IPS-20b (cell line): Measurements from ENCODE around the gene PAX2.
A peak's percentile ranks its signal among the peaks of the same experiment; 100 is the strongest.

Experiments used
- H3K27ac ChIP-seq: one replicate; pipeline ENCODE4 v1.5.1; 2013; ENCODE audit warnings: low read length
- H3K27me3 ChIP-seq: 2 replicates; pipeline ENCODE4 v1.6.1; 2013; ENCODE audit warnings: mild to moderate bottlenecking, low read length, inconsistent platforms; ENCODE audit not compliant: insufficient read depth
- H3K36me3 ChIP-seq: 2 replicates; pipeline ENCODE4 v1.6.1; 2013; ENCODE audit warnings: low read depth, mild to moderate bottlenecking, inconsistent platforms, low read length, moderate library complexity; ENCODE audit not compliant: insufficient read depth
- H3K4me1 ChIP-seq: 2 replicates; pipeline ENCODE4 v1.6.1; 2013; ENCODE audit warnings: mild to moderate bottlenecking, control low read depth, inconsistent platforms, low read length, moderate library complexity; ENCODE audit not compliant: insufficient read depth
- H3K4me3 ChIP-seq: 2 replicates; pipeline ENCODE4 v1.5.1; 2013; ENCODE audit warnings: mild to moderate bottlenecking, low read length, inconsistent platforms
- H3K9ac ChIP-seq: 2 replicates; pipeline ENCODE4 v1.6.1; 2013; ENCODE audit warnings: low read depth, mild to moderate bottlenecking, inconsistent platforms, low read length, moderate library complexity
- H3K9me3 ChIP-seq: 2 replicates; pipeline ENCODE4 v1.6.1; 2013; ENCODE audit warnings: mild to moderate bottlenecking, low read depth, low read length, inconsistent platforms; ENCODE audit not compliant: insufficient read depth

The PAX2 gene

DNA sequence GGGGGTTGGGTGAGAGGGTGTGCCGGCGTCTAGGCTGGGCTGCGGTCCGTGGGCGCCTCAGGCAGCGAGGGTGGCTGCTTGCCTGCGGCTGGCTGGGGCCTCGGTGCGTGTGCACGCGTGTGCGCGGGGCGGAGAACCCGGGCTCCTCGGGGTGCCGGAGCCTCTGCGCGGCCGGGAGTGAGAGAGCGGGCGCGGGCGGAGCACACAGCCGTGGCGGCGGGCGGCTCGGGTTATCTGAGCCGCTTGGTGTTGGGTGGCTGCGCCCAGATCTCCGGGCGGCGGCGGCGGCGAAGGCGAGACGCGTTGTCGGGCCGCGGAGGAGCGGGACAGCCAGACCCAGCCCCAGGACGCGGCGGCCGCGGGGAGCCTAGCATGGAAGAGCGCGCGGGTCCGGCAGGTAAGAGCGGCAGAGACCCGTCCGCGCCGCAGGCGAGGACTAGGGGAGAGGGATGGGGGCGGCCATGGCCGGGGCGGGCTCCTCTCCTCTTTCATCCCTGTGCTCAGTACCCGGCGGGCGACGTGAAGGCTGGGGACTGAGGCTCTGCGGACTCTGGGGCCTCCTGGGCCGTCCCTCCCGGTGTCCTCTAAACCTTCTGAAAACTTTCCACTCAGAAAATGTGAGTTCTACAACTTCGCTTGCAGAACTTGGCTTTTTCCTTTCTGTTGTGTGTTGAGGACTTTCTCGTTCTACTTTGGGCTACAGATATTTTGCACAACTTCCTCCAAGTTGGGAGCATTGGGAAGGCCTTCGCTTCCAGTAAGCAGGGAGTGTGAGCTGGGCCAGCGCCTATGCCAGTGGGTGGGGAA lies 9.8 kb upstream of the PAX2 start:
- no peak overlapping the region for H3K4me3 ChIP-seq
- peaks cover 4% of the 10 kb centered on the region; the same call in 1 of the 2 replicates for H3K4me1 ChIP-seq
- H3K9ac ChIP-seq = no peak overlapping the region
- no peaks in the 10 kb centered on the region for H3K36me3 ChIP-seq
- H3K9me3 ChIP-seq = peaks cover 12% of the 10 kb centered on the region; the same call in 1 of the 2 replicates
- H3K27me3 ChIP-seq = peaks cover 100% of the 10 kb centered on the region
- H3K27ac ChIP-seq = no peak overlapping the region

DNA sequence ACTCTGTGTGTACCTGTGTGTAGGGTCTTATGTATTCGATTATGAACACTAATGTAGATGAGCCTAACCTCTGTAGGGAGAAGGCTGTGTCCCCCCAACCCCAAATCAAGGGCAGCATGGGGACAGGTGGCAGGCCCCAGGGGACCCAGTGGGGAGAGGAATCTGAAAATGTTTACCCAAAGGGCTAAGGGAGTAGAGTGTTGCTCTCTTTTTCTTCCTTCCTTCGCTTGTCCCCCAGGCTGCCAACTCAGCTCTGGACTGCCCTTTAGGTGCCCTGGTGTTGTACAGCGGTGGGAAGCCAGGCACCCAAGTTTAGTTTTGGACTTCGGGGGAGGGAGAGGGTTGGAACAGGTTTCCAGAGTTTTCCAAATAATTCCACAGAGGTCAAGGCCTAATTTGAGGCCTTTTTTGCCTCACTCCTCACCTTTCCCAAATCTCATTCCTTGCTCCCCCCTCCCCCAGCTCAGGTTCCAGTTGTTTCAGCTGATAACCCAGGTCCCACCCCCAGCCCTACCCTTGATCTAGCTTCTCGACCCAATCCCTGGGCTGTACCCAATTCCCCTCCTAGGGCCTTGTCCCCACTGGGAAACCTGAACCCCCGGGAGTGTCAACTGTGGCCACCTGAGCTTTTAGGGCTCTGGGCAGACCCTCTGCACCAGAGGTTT lies 9.1 kb upstream of the PAX2 start:
- no peaks in the 10 kb centered on the region for H3K36me3 ChIP-seq
- peaks cover 4% of the 10 kb centered on the region; the same call in 1 of the 2 replicates for H3K4me1 ChIP-seq
- H3K27me3 ChIP-seq = peaks cover 100% of the 10 kb centered on the region
- H3K27ac ChIP-seq = no peak overlapping the region
- no peak overlapping the region for H3K9ac ChIP-seq
- H3K9me3 ChIP-seq = peaks cover 10% of the 10 kb centered on the region; the same call in 1 of the 2 replicates
- no peak overlapping the region for H3K4me3 ChIP-seq

DNA sequence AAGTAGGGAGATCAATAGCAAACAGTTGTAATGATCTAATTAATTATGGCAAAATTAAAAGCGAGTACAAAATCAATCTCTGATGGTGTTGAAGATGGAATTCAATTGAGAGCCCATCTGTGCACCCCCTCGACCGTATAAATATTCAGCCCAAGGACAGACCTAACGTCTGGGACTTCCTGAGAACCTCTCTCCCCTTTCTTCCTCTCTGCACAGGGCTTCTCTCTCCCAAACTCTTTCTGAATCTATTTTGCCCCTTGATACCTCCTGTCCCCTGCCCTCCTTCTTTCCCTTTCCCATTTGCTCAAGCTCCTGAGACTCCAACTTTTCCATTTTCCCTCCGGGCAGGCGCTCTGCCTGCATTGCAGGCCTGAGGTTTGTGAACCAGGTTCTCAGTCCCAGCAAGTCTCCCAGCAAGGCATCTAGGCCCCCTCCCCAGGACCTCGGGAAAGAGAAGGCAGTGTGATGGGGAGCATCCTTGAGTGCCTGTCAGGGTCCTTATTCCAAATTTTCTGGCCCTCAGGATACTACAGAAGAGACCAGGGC lies 8.5 kb upstream of the PAX2 start:
- Histone ChIP-seq H3K4me3 (no peak overlapping the region; the same call in 1 of the 2 replicates), H3K9me3 (peaks cover 6% of the 10 kb centered on the region; the same call in 1 of the 2 replicates)

DNA sequence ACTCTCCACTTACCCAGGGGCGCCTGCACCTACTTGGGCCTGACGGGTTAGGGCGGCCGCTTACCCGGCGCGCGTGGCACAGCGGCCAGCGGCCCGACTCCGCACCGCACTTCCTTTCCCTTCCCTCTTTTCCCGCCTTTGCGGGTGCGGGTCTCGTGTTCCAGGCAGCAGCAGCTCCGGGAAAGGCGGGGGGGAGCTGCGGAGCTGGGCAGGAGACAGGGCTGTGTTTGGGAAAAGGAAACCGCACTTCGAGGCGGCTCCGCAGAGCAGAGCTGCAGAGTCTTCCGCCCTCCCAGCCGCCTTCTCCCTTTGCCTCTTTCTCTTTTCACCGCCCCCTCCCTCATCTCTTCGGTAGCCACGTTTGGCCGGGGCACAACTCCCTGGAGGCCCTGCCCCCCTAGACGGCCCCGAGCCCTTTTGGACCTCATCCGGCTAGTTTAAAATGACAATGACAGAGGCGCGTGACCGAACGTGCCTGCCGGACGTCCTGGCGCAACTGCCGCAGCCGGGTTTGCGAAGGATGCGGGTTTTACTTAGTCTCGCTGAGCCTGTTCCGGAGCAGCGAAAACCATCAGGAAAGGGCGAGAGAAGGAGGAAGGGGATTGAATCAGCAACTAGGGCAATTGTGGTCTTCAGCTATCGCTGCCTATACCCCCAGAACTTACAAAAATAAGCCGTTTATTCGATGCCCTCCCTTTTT lies 7.9 kb upstream of the PAX2 start:
- H3K9ac ChIP-seq = no peak overlapping the region
- H3K27me3 ChIP-seq = peaks cover 100% of the 10 kb centered on the region
- no peak overlapping the region for H3K27ac ChIP-seq
- H3K9me3 ChIP-seq = peaks cover 3% of the 10 kb centered on the region; the same call in 1 of the 2 replicates
- peaks cover 8% of the 10 kb centered on the region; the same call in 1 of the 2 replicates for H3K4me1 ChIP-seq
- H3K36me3 ChIP-seq = no peaks in the 10 kb centered on the region
- peak overlapping the region; percentile 17 for H3K4me3 ChIP-seq

More for the DNA sequence above, 8.5 kb upstream of the PAX2 start:
- Histone ChIP-seq H3K4me1 (peaks cover 8% of the 10 kb centered on the region; the same call in 1 of the 2 replicates), H3K36me3 (no peaks in the 10 kb centered on the region), H3K27ac (no peak overlapping the region), H3K9ac (no peak overlapping the region), H3K27me3 (peaks cover 100% of the 10 kb centered on the region)

DNA sequence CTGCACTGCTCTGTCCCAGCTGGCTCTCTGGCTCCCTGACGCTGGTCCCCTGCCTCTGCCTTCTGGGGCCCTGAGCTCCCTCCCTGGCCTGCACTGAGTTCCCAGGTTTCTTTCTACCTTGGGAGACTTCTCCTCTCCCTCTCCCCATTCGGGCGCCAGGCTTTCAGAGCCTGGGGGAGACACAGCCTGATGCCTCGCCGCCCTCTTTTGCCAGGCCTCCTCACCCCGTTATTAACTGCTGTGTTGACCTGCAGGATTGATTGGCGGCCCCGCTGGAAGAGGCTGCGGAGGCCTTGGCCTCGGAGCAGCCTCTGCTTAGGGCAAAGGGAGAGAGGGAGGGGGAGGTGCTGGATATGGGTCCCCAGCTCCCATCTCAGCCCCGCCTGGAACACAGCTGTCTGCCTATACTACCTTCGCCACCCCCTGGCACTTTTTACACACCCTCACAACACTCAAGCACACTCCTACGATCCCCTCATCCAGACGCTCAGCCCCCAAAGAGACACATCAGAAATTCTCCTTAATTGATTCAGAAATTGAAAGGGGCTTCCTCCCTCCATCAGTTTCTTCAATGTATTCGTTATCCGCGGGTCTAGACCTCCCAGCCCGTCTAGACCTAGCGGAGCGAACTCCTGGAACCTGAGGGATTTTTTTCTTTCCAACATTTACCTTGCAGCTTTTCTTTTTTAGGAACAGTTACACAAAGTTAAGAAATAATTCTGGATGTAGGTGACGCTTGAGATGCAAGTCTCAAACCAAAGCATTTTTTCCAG lies 7.1 kb upstream of the PAX2 start:
- Histone ChIP-seq H3K4me1 (peaks cover 8% of the 10 kb centered on the region; the same call in 1 of the 2 replicates), H3K9ac (no peak overlapping the region), H3K36me3 (no peaks in the 10 kb centered on the region), H3K9me3 (peaks cover 3% of the 10 kb centered on the region; the same call in 1 of the 2 replicates), H3K27ac (no peak overlapping the region), H3K4me3 (peak overlapping the region; percentile 17), H3K27me3 (peaks cover 100% of the 10 kb centered on the region)

DNA sequence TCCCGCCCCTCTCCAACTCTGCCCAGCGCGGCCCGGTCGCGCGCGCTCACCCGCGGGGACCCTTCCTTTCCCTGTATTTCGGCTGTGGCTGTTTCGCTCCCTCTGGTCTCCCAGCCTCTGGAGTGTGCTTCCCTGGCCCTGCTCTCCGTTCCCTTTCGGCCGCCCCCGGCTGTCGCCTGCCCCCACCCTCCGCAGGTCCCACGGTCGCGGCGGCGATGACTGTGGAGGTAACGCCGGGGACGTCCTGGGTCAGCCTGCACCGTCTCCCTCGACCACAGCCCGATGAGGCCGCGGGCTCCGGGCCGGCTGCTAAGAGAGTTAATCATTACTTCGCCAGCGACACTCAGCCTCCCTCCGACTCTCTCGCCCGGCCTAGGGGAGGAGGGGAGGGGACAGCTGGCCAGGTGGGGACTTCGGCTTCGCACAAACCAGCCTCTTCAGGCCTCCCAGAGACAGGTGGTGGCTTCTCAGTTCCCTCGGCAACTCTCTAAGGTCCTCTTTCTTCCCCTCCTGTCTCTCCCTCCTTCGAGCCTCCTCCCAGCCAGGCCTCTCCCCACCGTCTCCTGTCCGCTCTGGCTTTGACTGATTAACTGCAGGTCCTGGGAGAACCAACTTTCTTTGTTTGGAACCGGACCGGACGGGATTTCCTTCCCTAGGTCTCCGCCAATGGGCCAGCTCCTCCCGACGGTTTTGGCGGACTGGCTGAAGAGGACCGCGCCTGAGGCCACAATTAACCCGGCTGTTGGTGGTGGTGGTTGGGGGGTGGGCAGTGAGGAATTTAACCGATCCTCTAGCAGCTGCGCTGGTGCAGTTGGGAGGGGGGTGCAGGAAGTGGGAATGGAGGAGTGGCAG lies 5.6 kb upstream of the PAX2 start:
- Histone ChIP-seq H3K27ac (no peak overlapping the region), H3K4me3 (peak overlapping the region; percentile 27; the same call in 1 of the 2 replicates), H3K9ac (no peak overlapping the region)

DNA sequence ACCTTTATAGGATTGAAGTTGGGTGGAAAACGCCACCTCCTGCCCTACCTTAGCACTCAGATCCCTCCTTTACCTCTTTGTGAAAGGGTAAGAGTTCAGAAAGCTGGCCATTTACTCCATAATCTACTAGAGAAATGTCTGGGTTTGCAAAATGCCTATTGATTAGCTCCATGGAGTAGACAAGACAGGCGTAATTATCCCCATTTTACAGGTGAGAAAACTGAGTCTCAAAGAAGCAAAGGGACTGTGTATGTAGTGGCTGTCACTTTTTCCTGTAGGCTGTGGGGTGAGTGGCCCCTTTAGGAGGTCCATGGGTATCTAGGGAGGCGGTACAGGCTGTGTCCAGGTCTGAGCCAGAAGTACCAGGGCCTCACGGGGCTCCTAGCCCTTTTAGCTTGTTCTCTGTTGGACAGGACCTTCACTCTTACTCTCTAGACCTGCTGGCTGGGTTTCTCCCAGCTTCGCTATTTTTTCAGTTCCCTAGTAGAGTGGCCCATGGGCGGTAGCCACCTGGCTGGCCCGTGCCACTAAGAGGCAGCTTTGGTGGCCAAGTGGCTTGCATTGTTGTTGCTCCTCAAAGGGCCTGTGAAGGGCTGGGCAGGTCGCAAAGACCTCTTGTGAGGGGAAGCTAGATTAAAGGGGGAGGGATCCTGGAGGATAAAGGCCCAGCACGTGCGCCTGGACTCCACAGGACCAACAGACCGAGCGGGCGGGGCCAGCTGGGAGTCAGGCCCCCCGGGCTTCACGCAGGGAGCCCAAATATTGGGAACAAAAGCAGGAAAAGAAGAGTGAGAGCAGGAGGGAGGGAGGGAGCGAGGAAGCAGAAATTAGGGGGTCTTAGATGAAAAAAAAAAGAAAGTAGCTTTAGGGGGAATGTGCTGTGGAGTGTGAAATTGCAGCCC lies 4.7 kb upstream of the PAX2 start:
- Histone ChIP-seq H3K9me3 (peaks cover 3% of the 10 kb centered on the region; the same call in 1 of the 2 replicates), H3K27me3 (peaks cover 100% of the 10 kb centered on the region), H3K9ac (no peak overlapping the region), H3K4me1 (peaks cover 8% of the 10 kb centered on the region; the same call in 1 of the 2 replicates), H3K27ac (no peak overlapping the region), H3K36me3 (no peaks in the 10 kb centered on the region), H3K4me3 (no peak overlapping the region; the same call in 1 of the 2 replicates)

More for the DNA sequence above, 5.6 kb upstream of the PAX2 start:
- Histone ChIP-seq H3K27me3 (peaks cover 100% of the 10 kb centered on the region), H3K4me1 (peaks cover 8% of the 10 kb centered on the region; the same call in 1 of the 2 replicates), H3K9me3 (peaks cover 3% of the 10 kb centered on the region; the same call in 1 of the 2 replicates), H3K36me3 (no peaks in the 10 kb centered on the region)

DNA sequence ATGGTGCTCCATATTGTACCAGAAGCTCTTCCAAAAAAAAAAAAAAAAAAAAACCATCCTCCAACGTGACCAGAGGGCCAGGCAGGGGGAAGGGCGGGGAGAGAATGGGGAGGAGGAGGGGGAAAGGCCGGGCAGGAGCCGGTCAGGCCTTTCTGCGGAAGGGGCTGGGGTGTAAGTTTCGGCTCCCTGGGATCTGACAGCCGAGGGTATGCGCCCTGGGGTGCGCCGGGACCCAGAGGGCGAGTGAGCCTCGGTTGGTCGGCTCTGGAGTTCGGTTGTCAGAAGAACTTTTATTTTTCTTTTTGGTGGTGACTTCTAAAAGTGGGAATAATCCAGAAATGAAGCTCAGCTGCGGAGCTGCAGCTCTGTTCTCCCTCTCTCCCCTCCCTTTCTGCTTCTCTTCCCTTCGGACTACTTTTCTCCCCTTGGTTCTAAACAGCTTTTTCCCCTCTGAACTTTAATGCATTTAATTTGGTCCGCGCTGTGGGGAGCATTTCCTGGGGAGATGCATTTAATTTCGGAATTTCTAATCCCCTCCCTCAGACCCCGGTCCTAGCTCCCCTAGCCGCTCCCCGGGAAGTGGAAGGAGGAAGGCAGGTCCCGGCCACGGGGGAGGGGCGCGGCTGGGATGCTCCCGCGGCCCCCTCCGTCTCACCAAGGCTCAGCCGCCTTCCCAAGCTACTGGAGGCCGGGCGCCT lies 3.9 kb upstream of the PAX2 start:
- H3K36me3 ChIP-seq = no peaks in the 10 kb centered on the region
- no peak overlapping the region; the same call in 1 of the 2 replicates for H3K4me3 ChIP-seq
- H3K27me3 ChIP-seq = peaks cover 100% of the 10 kb centered on the region

More for the DNA sequence above, 3.9 kb upstream of the PAX2 start:
- H3K9me3 ChIP-seq = peaks cover 3% of the 10 kb centered on the region; the same call in 1 of the 2 replicates
- no peak overlapping the region for H3K9ac ChIP-seq
- no peak overlapping the region for H3K27ac ChIP-seq
- H3K4me1 ChIP-seq = peaks cover 12% of the 10 kb centered on the region; the same call in 1 of the 2 replicates
